Measurements from ENCODE around the gene PPP2R2B.

DNA sequence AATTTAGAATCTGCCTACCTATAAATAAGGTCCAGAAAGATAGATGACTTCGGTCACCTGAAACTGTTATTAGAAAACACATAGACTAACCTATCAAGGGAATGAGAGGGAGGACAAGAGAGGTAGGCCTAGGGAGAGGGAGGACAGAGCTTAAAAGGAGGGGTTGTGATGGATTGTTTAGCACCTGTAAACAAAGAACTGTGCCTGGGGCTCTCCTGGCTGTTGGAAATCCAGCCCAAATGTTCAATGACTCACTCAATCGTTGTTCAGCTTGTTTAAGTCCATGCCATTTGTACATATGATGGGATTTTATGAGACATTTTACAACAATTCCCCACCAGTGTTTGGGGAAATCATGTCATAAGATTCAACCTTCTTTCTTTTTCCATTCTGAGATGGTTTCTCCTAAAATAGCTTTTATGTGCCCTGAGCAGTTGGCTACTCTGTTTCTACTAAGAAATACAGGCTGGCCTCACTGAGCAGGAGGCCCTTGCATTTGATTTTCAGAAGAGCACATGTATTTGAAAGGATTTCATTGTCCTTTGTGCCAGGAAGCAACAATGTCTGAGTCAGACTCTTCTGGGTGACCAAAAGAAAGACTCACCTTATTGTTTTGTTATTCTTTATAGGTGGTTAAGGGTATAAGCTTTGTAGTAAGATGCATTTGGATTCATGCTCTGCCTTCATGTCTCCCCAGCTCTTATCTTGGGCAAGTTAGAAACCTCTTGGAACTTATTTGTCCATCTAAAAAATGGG, 314.4 kb downstream of the PPP2R2B start:
- TF ChIP-seq, protein P1, sequence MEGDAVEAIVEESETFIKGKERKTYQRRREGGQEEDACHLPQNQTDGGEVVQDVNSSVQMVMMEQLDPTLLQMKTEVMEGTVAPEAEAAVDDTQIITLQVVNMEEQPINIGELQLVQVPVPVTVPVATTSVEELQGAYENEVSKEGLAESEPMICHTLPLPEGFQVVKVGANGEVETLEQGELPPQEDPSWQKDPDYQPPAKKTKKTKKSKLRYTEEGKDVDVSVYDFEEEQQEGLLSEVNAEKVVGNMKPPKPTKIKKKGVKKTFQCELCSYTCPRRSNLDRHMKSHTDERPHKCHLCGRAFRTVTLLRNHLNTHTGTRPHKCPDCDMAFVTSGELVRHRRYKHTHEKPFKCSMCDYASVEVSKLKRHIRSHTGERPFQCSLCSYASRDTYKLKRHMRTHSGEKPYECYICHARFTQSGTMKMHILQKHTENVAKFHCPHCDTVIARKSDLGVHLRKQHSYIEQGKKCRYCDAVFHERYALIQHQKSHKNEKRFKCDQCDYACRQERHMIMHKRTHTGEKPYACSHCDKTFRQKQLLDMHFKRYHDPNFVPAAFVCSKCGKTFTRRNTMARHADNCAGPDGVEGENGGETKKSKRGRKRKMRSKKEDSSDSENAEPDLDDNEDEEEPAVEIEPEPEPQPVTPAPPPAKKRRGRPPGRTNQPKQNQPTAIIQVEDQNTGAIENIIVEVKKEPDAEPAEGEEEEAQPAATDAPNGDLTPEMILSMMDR (IDR thresholded peaks at IDR 0.05) = no peak
- no peak for TF ChIP-seq POLR2A (IDR thresholded peaks at IDR 0.05)

Measured in Peyer's patch (tissue), 4 donors.